Breast epithelium (tissue), 4 donors: Measurements from ENCODE around the gene XG. TPM values are rescaled to one million over a fixed set of nuclear protein-coding genes. Genes with fewer than 3 reads are reported as not detected.

Experiments
- DNase-seq, 2 donors: peaks; one replicate each; pipeline ENCODE4 v3.0.0-alpha.2; 2019; ENCODE audit warnings: low spot score in 2 of 2
- H3K27ac ChIP-seq, 2 donors: fragments of 200-600 bp; sonication (generic) in 1 of 2; one replicate each; pipeline ENCODE4 v1.5.1; 2016 to 2019; ENCODE audit warnings: mild to moderate bottlenecking in 1 of 2
- H3K27me3 ChIP-seq, 2 donors: fragments of 200-600 bp; sonication (generic) in 1 of 2; one replicate each; pipeline versions ENCODE4 v1.5.1 to v1.6.0; 2017 to 2019; ENCODE audit warnings: control low read depth in 1 of 2, mild to moderate bottlenecking in 1 of 2
- H3K36me3 ChIP-seq: fragments of 200-600 bp; one replicate; pipeline ENCODE4 v1.5.1; 2019
- H3K4me1 ChIP-seq, 2 donors: fragments of 200-600 bp; sonication (generic); one replicate each; pipeline ENCODE4 v1.5.1; 2016 to 2019; ENCODE audit warnings: control low read depth in 1 of 2
- H3K4me3 ChIP-seq, 3 donors: fragments of 200-600 bp; sonication (generic); 1 replicate in 2 of 3; 2 replicates in 1 of 3; pipeline ENCODE4 v1.5.1; 2016 to 2019; ENCODE audit warnings: mild to moderate bottlenecking in 3 of 3, moderate library complexity in 2 of 3
- H3K9me3 ChIP-seq, 2 donors: fragments of 200-600 bp; sonication (generic) in 1 of 2; one replicate each; pipeline ENCODE4 v1.5.1; 2016 to 2019; ENCODE audit warnings: control low read depth in 1 of 2
- CTCF ChIP-seq, 3 donors: fragments of 450-650 bp; IDR thresholded peaks; one replicate each; pipeline ENCODE4 v1.5.1; 2016 to 2017; ENCODE audit warnings: antibody characterized with exemption in 3 of 3, mild to moderate bottlenecking in 3 of 3, moderate library complexity in 3 of 3
- POLR2A ChIP-seq: fragments of 450-650 bp; IDR thresholded peaks from one replicate; pipeline ENCODE4 v1.6.1; 2016; ENCODE audit warnings: antibody characterized with exemption, mild to moderate bottlenecking, moderate library complexity
- POLR2AphosphoS5 ChIP-seq, 3 donors: sonication (generic); formaldehyde crosslinking; IDR thresholded peaks; one replicate each; pipeline ENCODE4 v1.6.1; 2017; ENCODE audit warnings: antibody characterized with exemption in 3 of 3
- intact Hi-C: fragments of 100-400 bp; cut with DNase I; formaldehyde crosslinking; loops from one replicate; pipeline ENCODE4 v1.15.1; 2023; ENCODE audit warnings: low total_unique reads
- total RNA-seq, 3 donors: library from RNA; depleted of rRNA; stranded (reverse); fragments of >200 nt; gene quantifications; one replicate each; pipeline ENCODE4 v1.1.0, GENCODE V29; 2016

XG gene
- total RNA-seq, 3 donors from 2014 or later, result 0.59 to 14.4 (median 2.6) TPM

GRCh38 chrX:2848871-2849301 is 97.0 kb downstream of the XG start:
- Histone ChIP-seq H3K4me3 (no peak overlapping the region), H3K27me3 (no peaks in the 10 kb centered on the region), H3K36me3 (no peaks in the 10 kb centered on the region), H3K4me1 (no peaks in the 10 kb centered on the region), H3K9me3 (no peaks in the 10 kb centered on the region), H3K27ac (no peak overlapping the region)
- no peak for TF ChIP-seq POLR2AphosphoS5 (IDR thresholded peaks at IDR 0.05)
- no peak for TF ChIP-seq POLR2A
- no peak for TF ChIP-seq CTCF (IDR thresholded peaks at IDR 0.05)
- no peak for DNase-seq
- intact Hi-C loops, result no loop called here

GRCh38 chrX:2854918-2855317 is 103.1 kb downstream of the XG start:
- Histone ChIP-seq H3K27ac (no peak overlapping the region), H3K27me3 (no peaks in the 10 kb centered on the region), H3K4me1 (no peaks in the 10 kb centered on the region), H3K4me3 (no peak overlapping the region), H3K9me3 (no peaks in the 10 kb centered on the region), H3K36me3 (no peaks in the 10 kb centered on the region)
- intact Hi-C loops, result no loop called here
- TF ChIP-seq CTCF (IDR thresholded peaks at IDR 0.05) (no peak), POLR2A (no peak), POLR2AphosphoS5 (IDR thresholded peaks at IDR 0.05) (no peak)
- no peak for DNase-seq

DNA sequence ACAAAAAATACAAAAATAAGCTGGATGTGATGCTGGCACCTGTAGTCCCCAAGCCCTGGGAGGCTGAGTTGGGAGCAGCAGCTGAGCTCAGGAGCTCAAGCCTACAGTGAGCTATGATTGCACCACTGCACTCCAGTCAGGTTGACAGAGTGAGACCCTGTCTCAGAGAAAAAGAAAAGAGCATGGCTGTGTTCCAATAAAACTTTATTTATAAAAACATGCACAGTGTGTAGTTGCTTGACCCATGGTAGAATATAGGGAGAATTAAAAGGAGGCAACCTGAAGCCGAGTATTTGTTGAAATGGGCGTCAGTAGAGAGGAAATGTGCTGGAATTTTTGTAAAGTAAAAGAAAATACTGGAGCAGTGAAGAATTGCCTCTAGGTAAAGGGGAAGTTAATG is 103.9 kb downstream of the XG start:
- H3K27ac ChIP-seq, result no peak overlapping the region
- no peak for DNase-seq
- TF ChIP-seq CTCF (IDR thresholded peaks at IDR 0.05) (no peak), POLR2A (no peak), POLR2AphosphoS5 (IDR thresholded peaks at IDR 0.05) (no peak)
- no peak overlapping the region for H3K4me3 ChIP-seq
- no peaks in the 10 kb centered on the region for H3K9me3 ChIP-seq
- H3K27me3 ChIP-seq, result no peaks in the 10 kb centered on the region
- H3K4me1 ChIP-seq, result no peaks in the 10 kb centered on the region
- no peaks in the 10 kb centered on the region for H3K36me3 ChIP-seq
- intact Hi-C loops, result no loop called here

GRCh38 chrX:2857566-2857965 is 105.7 kb downstream of the XG start:
- no peaks in the 10 kb centered on the region for H3K27me3 ChIP-seq
- no peak overlapping the region for H3K4me3 ChIP-seq
- TF ChIP-seq POLR2AphosphoS5 (IDR thresholded peaks at IDR 0.05), result no peak
- TF ChIP-seq POLR2A, result no peak
- no peak for TF ChIP-seq CTCF (IDR thresholded peaks at IDR 0.05)
- no peak overlapping the region for H3K27ac ChIP-seq
- no peaks in the 10 kb centered on the region for H3K4me1 ChIP-seq
- intact Hi-C loops, result no loop called here
- no peaks in the 10 kb centered on the region for H3K9me3 ChIP-seq
- no peaks in the 10 kb centered on the region for H3K36me3 ChIP-seq
- no peak for DNase-seq

- intact Hi-C loops, result no loop called here
- Histone ChIP-seq H3K36me3 (no peaks in the 10 kb centered on the region), H3K27ac (no peak overlapping the region), H3K27me3 (no peaks in the 10 kb centered on the region), H3K4me1 (no peaks in the 10 kb centered on the region), H3K9me3 (no peaks in the 10 kb centered on the region), H3K4me3 (no peak overlapping the region)
- no peak for DNase-seq
- TF ChIP-seq POLR2A (no peak), CTCF (IDR thresholded peaks at IDR 0.05) (no peak), POLR2AphosphoS5 (IDR thresholded peaks at IDR 0.05) (no peak)
Measured at GRCh38 chrX:2859197-2859797, 107.5 kb downstream of the XG start.
